DND-41 (cell line): ENCODE data around the gene SYT1.

ENCODE experiments used
- EZH2 ChIP-seq: IDR thresholded peaks from 3 replicates; pipeline ENCODE4 v1.6.1; 2012; ENCODE audit warnings: borderline replicate concordance, low read depth, mild to moderate bottlenecking, moderate library complexity, low read length, inconsistent platforms; ENCODE audit not compliant: severe bottlenecking
- TF ChIP-seq, protein P1 (sequence below): IDR thresholded peaks from 2 replicates; pipeline ENCODE4 v1.5.1; 2012; ENCODE audit warnings: borderline replicate concordance, low read length, moderate library complexity, mild to moderate bottlenecking; ENCODE audit not compliant: poor library complexity, severe bottlenecking; ENCODE audit errors: extremely low read depth

DNA sequence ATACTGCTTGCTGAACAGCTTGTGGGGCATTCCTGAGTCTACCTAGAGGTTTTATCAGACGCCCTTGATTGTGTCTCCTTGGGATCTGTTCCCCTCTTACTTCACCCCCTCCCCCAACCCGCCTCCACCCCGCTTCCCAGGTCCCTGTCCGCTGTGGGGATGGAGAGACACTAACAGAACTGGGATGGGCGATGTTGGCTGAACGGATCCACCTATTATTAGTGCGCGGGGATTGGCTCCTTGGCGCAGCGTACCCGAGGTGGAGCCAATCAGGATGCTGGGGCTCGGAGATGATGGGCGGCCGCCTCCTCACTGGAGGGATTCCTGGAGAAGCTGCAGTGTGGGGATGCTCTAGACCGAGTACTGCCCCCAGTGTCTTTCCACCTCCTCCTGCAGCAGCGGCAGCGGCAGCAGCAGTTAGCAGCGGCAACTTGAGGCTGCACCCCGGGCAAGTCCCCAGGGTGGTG is at the start of gene SYT1:
- TF ChIP-seq, protein P1, sequence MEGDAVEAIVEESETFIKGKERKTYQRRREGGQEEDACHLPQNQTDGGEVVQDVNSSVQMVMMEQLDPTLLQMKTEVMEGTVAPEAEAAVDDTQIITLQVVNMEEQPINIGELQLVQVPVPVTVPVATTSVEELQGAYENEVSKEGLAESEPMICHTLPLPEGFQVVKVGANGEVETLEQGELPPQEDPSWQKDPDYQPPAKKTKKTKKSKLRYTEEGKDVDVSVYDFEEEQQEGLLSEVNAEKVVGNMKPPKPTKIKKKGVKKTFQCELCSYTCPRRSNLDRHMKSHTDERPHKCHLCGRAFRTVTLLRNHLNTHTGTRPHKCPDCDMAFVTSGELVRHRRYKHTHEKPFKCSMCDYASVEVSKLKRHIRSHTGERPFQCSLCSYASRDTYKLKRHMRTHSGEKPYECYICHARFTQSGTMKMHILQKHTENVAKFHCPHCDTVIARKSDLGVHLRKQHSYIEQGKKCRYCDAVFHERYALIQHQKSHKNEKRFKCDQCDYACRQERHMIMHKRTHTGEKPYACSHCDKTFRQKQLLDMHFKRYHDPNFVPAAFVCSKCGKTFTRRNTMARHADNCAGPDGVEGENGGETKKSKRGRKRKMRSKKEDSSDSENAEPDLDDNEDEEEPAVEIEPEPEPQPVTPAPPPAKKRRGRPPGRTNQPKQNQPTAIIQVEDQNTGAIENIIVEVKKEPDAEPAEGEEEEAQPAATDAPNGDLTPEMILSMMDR: no peak
- no peak for TF ChIP-seq EZH2
